HL-60 (cell line): ENCODE results near the gene MICB.
"Not testable (repeated sequence)": the region's sequence is repeated elsewhere in the genome, so short reads cannot be mapped to it uniquely, and the experiment has no call there.

Experiments
- GABPA ChIP-seq: IDR thresholded peaks from 2 replicates; pipeline ENCODE4 v1.6.1; 2012; ENCODE audit warnings: low read depth
- POLR2AphosphoS5 ChIP-seq: IDR thresholded peaks from 2 replicates; pipeline ENCODE4 v1.6.1; 2012; ENCODE audit warnings: low read depth
- SPI1 ChIP-seq: IDR thresholded peaks from 2 replicates; pipeline ENCODE4 v1.6.1; 2012; ENCODE audit warnings: low read depth, mild to moderate bottlenecking, borderline replicate concordance
- TF ChIP-seq, protein P1 (sequence below): IDR thresholded peaks from one replicate; pipeline ENCODE4 v1.5.1; 2011; ENCODE audit warnings: low read length, control low read depth, inconsistent platforms; ENCODE audit not compliant: insufficient read depth
- TF ChIP-seq, protein P2 (sequence below): IDR thresholded peaks from 2 replicates; pipeline ENCODE4 v1.6.1; 2012; ENCODE audit warnings: low read depth; ENCODE audit not compliant: insufficient replicate concordance

DNA sequence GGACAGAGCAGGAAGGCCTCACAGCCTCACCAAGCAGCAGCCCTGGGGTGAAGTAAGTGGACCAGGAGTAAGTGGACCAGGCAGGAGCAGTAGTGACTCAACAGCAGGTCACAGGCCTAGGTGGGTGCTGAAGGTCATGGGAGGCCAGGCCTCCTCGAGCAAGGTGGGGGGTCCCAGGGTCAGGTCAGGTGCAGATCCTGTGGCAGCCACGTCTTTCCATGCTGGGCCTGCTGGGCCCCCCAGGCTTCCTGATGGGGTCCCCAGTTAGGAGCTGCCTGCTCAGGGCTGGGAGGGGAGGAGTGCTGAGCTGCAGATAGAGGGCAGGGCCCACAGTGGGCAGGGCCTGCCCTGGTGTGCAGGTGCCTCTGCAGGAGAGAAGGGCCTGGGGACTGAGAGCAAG, 11.1 kb downstream of the MICB start:
- not testable (repeated sequence) for TF ChIP-seq POLR2AphosphoS5, GABPA, SPI1
- TF ChIP-seq, protein P1, sequence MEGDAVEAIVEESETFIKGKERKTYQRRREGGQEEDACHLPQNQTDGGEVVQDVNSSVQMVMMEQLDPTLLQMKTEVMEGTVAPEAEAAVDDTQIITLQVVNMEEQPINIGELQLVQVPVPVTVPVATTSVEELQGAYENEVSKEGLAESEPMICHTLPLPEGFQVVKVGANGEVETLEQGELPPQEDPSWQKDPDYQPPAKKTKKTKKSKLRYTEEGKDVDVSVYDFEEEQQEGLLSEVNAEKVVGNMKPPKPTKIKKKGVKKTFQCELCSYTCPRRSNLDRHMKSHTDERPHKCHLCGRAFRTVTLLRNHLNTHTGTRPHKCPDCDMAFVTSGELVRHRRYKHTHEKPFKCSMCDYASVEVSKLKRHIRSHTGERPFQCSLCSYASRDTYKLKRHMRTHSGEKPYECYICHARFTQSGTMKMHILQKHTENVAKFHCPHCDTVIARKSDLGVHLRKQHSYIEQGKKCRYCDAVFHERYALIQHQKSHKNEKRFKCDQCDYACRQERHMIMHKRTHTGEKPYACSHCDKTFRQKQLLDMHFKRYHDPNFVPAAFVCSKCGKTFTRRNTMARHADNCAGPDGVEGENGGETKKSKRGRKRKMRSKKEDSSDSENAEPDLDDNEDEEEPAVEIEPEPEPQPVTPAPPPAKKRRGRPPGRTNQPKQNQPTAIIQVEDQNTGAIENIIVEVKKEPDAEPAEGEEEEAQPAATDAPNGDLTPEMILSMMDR, result not testable (repeated sequence)
- TF ChIP-seq, protein P2, sequence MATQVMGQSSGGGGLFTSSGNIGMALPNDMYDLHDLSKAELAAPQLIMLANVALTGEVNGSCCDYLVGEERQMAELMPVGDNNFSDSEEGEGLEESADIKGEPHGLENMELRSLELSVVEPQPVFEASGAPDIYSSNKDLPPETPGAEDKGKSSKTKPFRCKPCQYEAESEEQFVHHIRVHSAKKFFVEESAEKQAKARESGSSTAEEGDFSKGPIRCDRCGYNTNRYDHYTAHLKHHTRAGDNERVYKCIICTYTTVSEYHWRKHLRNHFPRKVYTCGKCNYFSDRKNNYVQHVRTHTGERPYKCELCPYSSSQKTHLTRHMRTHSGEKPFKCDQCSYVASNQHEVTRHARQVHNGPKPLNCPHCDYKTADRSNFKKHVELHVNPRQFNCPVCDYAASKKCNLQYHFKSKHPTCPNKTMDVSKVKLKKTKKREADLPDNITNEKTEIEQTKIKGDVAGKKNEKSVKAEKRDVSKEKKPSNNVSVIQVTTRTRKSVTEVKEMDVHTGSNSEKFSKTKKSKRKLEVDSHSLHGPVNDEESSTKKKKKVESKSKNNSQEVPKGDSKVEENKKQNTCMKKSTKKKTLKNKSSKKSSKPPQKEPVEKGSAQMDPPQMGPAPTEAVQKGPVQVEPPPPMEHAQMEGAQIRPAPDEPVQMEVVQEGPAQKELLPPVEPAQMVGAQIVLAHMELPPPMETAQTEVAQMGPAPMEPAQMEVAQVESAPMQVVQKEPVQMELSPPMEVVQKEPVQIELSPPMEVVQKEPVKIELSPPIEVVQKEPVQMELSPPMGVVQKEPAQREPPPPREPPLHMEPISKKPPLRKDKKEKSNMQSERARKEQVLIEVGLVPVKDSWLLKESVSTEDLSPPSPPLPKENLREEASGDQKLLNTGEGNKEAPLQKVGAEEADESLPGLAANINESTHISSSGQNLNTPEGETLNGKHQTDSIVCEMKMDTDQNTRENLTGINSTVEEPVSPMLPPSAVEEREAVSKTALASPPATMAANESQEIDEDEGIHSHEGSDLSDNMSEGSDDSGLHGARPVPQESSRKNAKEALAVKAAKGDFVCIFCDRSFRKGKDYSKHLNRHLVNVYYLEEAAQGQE, result not testable (repeated sequence)
